H7 (cell line): ENCODE results near the gene ATG16L2. TPM values are rescaled to one million over a fixed set of nuclear protein-coding genes. Genes with fewer than 3 reads are reported as not detected.
"Not testable (repeated sequence)": the region's sequence is repeated elsewhere in the genome, so short reads cannot be mapped to it uniquely, and the experiment has no call there.

Experiments used
- DNase-seq: peaks from one replicate; pipeline ENCODE4 v3.0.0; 2012
- H3K27me3 ChIP-seq: 2 replicates; pipeline ENCODE4 v1.6.0; 2011; ENCODE audit warnings: mild to moderate bottlenecking, low read length; ENCODE audit not compliant: control insufficient read depth, insufficient read depth
- H3K36me3 ChIP-seq: replicated peaks from 2 replicates; pipeline ENCODE4 v1.5.1; 2011; ENCODE audit warnings: low read length; ENCODE audit not compliant: control insufficient read depth, insufficient read depth
- H3K4me3 ChIP-seq: 2 replicates; pipeline ENCODE4 v1.5.1; 2011; ENCODE audit warnings: low read depth, mild to moderate bottlenecking, control low read depth, low read length, moderate library complexity; ENCODE audit not compliant: insufficient read depth
- total RNA-seq: library from RNA; depleted of rRNA; stranded (reverse); fragments of >200 nt; shearing (Covaris generic); gene quantifications from 2 replicates; pipeline ENCODE4 v1.2.3, GENCODE V29; 2014

The ATG16L2 gene
- total RNA-seq, 1 experiment from 2014 or later: 6.2 TPM

DNA sequence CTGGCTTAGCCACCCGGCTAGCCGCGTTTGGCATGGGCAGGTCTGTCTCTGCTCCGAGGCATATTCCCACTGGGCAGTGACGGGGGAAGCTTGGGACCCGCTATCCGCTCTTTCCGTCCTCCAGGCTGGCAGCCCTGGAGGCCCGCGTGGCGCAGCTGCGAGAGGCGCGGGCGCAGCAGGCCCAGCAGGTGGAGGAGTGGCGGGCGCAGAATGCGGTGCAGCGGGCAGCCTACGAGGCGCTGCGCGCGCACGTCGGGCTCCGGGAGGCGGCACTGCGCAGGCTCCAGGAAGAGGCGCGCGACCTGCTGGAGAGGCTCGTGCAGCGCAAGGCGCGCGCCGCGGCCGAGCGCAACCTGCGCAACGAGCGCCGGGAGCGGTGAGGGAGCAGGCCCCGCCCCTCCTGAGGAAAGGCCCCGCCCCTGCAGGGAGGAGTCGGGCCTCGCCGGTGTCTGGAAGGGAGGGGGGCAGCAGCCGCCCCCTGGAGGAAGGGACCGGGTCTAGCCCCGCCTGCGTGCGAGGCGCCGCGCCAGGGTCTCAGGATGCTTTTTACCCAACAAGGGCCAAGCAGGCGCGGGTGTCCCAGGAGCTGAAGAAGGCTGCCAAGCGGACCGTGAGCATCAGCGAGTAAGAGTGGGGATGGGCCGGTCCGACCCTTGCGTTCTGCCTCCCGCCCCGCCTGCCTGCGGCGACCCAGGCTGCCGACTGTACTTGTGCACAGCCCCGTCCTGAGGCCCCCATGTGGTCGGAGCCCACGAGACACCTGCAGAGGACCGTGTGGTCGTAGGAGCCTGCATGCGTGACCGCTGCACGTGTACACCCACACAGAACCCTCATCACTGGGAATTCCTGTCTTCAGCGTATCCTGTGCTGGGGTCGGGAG is 7.9 kb downstream of the ATG16L2 start:
- no peaks in the 10 kb centered on the region; the same call in 1 of the 2 replicates for H3K36me3 ChIP-seq
- H3K27me3 ChIP-seq: peaks cover 15% of the 10 kb centered on the region
- peak; percentile 100 for DNase-seq
- peak overlapping the region; percentile 73 for H3K4me3 ChIP-seq

DNA sequence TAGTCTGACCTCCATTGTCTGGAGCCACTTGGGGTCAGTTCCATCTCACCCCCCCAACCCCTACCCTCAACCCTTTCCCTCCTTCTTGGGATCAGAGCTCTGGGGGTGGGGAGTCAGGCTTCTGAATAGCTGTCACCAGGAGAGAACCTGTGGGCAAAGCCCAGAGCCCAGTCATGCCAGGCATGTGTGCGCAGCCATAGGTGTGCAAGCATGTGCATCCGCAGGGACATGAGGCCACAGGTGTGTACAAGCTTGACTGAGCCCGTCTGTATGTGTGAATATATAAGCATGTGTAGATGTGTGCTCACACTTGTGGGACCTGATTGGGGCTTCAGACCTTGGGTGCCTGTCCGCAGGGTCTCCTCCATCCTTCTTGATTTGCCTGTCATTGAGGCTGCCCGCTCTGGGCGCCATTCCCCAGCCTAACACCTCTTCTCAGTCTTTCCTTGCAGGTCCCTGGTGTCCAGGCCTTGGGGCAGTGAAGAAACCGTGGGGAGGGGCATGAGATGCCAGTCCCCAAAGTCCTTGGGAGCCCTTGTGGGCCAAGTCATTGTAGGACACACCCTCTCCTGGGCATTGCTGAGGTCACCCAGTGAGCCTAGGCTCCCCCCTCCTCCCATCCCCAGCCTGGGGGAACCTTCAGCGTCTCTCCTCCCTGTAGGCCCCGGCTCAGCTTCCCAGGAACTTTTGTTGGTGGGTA is 9.0 kb downstream of the ATG16L2 start:
- Histone ChIP-seq H3K27me3 (peaks cover 15% of the 10 kb centered on the region), H3K4me3 (no peak overlapping the region), H3K36me3 (no peaks in the 10 kb centered on the region)
- DNase-seq: no peak

DNA sequence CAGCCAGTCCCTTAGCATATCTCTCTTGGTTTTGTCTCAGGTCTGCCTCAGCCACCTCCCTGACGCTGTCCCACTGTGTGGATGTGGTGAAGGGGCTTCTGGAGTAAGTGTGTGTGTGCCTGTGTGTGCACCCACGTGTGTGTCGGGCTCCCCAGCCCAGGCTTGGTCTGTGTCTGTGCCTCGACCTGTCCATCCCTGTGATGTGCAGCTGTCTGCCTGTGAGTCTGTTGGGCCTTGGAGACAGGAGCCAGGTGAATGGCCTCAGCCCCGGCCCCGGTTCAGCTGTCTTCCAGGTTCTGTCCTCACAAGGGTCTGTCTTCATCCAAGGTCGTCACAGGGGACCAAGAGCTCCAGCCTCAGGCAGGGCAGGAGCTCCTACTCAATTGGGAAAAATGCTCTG is 9.8 kb downstream of the ATG16L2 start:
- Histone ChIP-seq H3K4me3 (no peak overlapping the region), H3K27me3 (peaks cover 15% of the 10 kb centered on the region), H3K36me3 (no peaks in the 10 kb centered on the region; the same call in 1 of the 2 replicates)
- DNase-seq: no peak

DNA sequence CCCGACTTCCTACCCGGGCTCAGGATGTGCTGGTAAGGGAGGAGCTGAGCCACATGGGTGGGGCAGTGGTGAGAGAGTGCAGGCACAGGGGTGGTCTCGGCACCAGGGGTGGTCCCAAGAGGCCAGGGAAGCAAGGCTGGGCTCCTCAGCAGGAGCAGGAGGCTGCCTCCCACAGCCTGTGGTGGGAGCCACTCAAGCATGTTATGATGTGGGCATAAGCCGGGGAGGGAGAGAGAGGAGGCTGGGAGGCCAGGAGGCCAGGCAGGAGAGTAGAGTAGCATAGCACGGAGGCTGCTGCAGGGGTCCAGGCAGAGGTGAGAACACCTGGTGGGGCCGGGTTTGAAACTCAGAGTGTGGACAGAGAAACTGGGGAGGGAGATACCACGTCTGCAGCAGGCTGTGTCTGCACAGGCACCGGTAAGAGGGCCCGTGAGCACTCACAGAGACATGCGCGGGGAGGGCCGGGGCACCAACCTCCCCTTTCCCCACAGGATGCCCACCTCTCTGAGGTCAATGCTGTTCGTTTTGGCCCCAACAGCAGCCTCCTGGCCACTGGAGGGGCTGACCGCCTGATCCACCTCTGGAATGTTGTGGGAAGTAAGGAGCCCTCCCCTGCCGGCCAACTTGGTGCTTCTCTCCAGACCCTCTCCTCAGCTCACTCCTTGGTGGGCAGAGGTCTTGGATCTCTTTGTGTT is 10.7 kb downstream of the ATG16L2 start:
- no peaks in the 10 kb centered on the region; the same call in 1 of the 2 replicates for H3K36me3 ChIP-seq
- peak; percentile 35 for DNase-seq
- H3K4me3 ChIP-seq: no peak overlapping the region
- peaks cover 15% of the 10 kb centered on the region for H3K27me3 ChIP-seq

DNA sequence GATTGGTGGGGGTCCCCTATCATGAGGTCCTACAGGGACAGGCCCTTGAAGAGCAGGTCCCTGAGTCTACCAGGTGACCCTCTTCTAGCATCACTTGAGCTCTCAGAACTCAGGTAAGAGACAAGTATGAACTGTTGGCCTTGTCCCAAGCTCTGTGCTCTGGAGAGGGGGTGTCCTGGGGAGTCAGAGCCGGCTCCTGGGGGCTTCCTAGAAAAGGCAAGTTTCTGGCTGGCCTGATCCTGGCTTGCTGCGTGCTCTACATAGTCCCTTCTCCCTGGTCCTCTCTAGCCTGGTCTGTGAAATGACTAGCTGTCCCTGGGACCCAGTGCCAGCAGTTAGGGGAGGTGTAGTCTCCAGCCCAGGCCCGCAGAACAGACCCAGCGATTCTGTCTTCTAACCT is 11.4 kb downstream of the ATG16L2 start:
- Histone ChIP-seq H3K27me3 (peaks cover 11% of the 10 kb centered on the region; the same call in 1 of the 2 replicates), H3K36me3 (no peaks in the 10 kb centered on the region; the same call in 1 of the 2 replicates), H3K4me3 (no peak overlapping the region)
- no peak for DNase-seq

DNA sequence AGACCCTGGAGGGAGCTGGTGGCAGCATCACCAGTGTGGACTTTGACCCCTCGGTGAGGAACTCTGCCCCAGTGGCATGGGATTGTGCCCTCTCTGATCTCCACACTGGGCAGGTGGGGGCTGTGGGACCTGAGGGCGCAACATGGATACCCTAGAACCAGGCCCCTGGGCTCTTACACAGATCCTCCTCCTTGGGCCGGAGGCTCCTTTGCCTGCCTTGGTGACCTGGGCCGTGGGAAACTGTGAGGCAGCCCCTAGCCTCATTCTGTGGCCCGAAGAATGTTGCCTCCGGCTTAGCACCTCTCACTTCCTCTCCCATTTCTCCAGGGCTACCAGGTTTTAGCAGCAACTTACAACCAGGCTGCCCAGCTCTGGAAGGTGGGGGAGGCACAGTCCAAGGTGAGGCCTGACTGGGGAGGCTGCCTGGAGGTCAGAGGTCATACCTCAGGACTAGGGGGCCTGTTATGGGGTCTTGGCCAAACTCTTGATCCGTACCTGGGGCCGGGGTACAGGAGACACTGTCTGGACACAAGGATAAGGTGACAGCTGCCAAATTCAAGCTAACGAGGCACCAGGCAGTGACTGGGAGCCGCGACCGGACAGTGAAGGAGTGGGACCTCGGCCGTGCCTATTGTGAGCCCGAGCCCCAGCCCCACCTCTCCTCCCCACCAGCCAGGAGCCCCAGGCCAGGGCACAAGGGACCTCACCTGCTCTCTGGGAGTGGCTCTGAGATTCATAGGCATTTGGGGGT is 12.2 kb downstream of the ATG16L2 start:
- H3K36me3 ChIP-seq: no peaks in the 10 kb centered on the region; the same call in 1 of the 2 replicates
- H3K4me3 ChIP-seq: no peak overlapping the region
- peaks cover 5% of the 10 kb centered on the region; the same call in 1 of the 2 replicates for H3K27me3 ChIP-seq
- DNase-seq: no peak

DNA sequence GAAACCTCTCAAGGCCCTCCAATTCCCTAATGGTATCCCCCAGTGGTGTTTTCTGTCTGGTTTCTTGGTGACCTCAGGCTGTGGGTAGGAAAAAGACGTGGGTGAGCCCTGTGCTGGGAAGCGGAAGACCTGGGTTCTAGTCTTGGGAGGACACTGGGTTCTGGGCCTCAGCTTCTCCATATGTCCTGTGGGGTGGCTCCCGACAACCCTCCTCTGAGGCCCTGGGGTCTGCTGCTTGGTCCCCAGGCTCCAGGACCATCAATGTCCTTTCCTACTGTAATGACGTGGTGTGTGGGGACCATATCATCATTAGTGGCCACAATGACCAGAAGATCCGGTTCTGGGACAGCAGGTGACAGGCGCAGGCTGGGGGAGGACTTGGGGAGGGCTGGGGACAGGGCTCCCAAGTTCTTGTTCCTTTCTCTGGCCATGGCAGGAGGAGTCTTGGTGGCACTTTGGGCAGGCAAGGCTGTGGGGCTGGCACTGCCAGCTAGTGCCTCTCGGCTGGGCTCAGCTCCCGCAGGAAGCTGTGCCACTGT is 12.8 kb downstream of the ATG16L2 start:
- no peak for DNase-seq
- Histone ChIP-seq H3K4me3 (no peak overlapping the region), H3K36me3 (no peaks in the 10 kb centered on the region; the same call in 1 of the 2 replicates), H3K27me3 (peaks cover 5% of the 10 kb centered on the region; the same call in 1 of the 2 replicates)

DNA sequence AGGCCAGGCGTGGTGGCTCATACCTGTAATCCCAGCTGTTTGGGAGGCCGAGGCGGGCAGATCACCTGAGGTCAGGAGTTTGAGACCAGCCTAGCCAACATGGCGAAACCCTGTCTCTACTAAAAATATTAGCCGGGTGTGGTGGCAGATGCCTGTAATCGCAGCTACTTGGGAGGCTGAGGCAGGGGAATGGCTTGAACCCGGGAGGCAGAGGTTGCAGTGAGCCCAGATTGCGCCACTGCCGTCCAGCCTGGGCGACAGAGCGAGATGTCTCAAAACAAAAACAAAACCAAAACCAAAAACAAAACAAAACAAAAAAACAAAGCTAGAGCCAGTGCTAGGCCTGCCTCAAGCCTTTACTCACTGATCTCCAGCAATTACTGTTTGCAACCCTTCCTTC is 13.4 kb downstream of the ATG16L2 start:
- not testable (repeated sequence) for H3K4me3 ChIP-seq, DNase-seq, H3K27me3 ChIP-seq, H3K36me3 ChIP-seq

DNA sequence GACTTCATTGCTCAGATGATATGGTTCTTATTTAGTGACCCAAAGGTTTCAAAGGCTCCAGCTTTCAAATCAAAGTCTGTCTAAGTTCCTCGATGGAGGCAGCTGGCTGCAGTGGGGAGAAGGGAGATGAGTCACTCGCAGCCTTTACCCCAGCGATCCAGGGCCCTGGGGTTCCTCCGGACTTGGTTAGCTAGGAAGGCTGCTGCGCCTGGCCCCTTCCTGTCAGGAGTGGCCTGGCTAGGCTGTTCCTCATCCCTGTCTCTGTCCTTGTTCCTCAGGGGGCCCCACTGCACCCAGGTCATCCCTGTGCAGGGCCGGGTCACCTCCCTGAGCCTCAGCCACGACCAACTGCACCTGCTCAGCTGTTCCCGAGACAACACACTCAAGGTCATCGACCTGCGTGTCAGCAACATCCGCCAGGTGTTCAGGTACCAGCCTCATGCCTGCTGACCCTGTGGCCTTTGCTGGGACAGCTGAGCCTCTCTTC is 13.9 kb downstream of the ATG16L2 start:
- H3K27me3 ChIP-seq: peaks cover 1% of the 10 kb centered on the region; the same call in 1 of the 2 replicates
- no peak overlapping the region for H3K4me3 ChIP-seq
- H3K36me3 ChIP-seq: no peaks in the 10 kb centered on the region; the same call in 1 of the 2 replicates
- DNase-seq: peak; percentile 32

DNA sequence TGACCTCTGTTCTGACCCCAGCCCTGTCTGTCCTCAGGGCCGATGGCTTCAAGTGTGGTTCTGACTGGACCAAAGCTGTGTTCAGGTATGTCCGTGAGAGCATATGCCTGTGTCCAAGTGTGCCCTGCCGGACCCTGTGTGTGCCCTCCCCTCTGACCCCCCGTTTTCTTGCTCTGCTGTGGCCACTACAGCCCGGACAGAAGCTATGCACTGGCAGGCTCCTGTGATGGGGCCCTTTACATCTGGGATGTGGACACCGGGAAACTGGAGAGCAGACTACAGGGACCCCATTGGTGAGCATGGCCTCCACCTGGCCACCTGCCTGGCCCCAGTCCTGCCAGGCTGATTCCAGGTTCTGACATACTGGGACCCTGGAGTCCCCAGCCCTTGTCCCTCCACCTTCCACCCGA is 14.5 kb downstream of the ATG16L2 start:
- Histone ChIP-seq H3K4me3 (no peak overlapping the region), H3K36me3 (no peaks in the 10 kb centered on the region; the same call in 1 of the 2 replicates), H3K27me3 (no peaks in the 10 kb centered on the region; the same call in 1 of the 2 replicates)
- no peak for DNase-seq

DNA sequence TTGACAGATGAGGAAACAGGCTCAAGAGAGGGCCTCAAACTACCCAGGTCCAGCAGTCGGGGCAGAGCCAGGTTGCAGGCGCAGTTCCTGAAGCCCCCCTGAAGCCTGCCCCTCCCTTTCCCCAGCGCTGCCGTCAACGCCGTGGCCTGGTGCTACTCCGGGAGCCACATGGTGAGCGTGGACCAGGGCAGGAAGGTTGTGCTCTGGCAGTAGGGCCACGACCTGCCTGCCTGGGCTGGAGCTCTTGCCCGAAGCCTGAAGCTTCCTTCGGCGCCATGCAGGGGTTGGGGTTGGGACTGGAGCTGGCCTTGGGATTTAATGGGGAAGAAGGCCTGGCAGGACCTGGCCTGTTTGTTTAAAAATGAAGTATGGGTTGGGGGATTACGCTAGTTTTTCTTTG is 15.0 kb downstream of the ATG16L2 start:
- DNase-seq: no peak
- Histone ChIP-seq H3K27me3 (no peaks in the 10 kb centered on the region), H3K36me3 (no peaks in the 10 kb centered on the region; the same call in 1 of the 2 replicates), H3K4me3 (no peak overlapping the region)

DNA sequence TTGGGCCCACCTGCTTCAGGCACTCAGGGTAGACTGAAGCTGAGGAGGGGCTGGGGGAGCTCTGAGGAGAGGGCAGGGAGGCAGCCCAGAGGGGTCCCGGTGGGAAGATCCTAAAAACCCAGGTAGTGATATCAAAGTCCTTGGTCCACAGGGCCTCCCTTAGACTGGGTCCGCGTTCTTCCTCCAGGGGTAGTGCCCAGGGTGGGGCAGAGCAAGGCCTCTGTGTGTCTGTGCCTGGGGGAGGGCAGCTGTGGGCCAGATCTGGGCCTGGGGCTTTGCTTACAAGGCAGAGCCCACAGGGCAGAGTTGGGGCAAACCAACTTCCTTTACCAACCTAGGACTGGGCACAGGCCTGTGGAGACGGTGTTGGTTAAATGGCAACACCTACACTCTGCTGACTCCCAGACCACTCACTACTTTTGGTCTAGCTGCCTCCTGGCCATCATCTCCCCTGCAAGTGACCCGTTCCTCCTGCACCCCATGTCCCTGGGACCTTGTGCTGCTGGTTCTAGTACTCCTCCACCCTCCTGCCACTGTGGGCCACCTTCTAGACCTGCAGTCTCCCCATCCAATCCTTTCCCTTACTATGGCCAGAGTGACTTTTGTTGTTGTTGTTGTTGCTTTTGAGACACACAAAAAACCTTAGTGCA is 15.8 kb downstream of the ATG16L2 start:
- H3K27me3 ChIP-seq: no peaks in the 10 kb centered on the region
- no peak overlapping the region for H3K4me3 ChIP-seq
- no peaks in the 10 kb centered on the region; the same call in 1 of the 2 replicates for H3K36me3 ChIP-seq
- no peak for DNase-seq
